Right atrium auricular region (tissue), 2 donors: ENCODE results near the gene CACNA1A. TPM values are rescaled to one million over a fixed set of nuclear protein-coding genes. Genes with fewer than 3 reads are reported as not detected.

Experiments
- DNase-seq: peaks from one replicate; pipeline ENCODE4 v3.0.0-alpha.2; 2019; ENCODE audit warnings: low spot score
- H3K27ac ChIP-seq, 2 donors: fragments of 200-600 bp; sonication (generic); 1 replicate in 1 of 2; 2 replicates in 1 of 2; pipeline ENCODE4 v1.5.1; 2016 to 2019
- H3K27me3 ChIP-seq, 2 donors: fragments of 200-600 bp; sonication (generic); one replicate each; pipeline versions ENCODE4 v1.5.1 to v1.6.0; 2017 to 2019
- H3K36me3 ChIP-seq: fragments of 200-600 bp; sonication (generic); one replicate; pipeline ENCODE4 v1.5.1; 2016
- H3K4me1 ChIP-seq, 2 donors: fragments of 200-600 bp; sonication (generic); one replicate each; pipeline versions ENCODE4 v1.5.1 to v1.6.0; 2017 to 2019
- H3K4me3 ChIP-seq, 2 donors: fragments of 200-600 bp; sonication (generic); 1 replicate in 1 of 2; 2 replicates in 1 of 2; pipeline ENCODE4 v1.5.1; 2017 to 2019; ENCODE audit warnings: mild to moderate bottlenecking in 1 of 2, moderate library complexity in 1 of 2
- H3K9me3 ChIP-seq, 2 donors: fragments of 200-600 bp; sonication (generic); one replicate each; pipeline ENCODE4 v1.5.1; 2019
- total RNA-seq, 2 donors: library from RNA; depleted of rRNA; stranded (reverse); fragments of >200 nt; gene quantifications; one replicate each; pipeline ENCODE4 v1.1.0, GENCODE V29; 2016
- TF ChIP-seq, protein P1 (sequence below), 2 donors: fragments of 200-600 bp; sonication (generic); IDR thresholded peaks; one replicate each; pipeline ENCODE4 v1.5.1; 2019; ENCODE audit warnings: antibody characterized with exemption in 2 of 2

The CACNA1A gene
- total RNA-seq, 2 donors from 2014 or later = 0.28 to 0.48 TPM

DNA sequence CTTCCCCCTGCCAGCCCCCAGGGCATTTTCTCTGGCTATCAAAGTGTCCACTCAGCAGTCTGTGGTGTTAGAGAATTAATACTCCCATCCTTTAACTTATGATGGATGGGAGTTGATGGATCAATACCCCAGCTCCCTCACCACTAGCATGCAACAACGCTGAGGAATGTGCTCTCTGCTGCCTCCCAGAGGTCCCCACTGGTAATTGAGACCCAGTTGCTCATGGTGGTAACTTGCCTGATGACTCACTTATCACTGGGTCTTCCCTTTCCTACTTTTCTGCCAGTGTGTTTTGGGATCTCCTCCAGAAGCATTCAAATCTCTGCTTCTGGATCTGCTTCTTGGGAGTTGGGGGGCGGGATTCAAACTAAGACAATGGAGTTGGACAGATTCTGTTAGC is 20.3 kb upstream of the CACNA1A start:
- no peaks in the 10 kb centered on the region for H3K4me1 ChIP-seq
- H3K27ac ChIP-seq = no peak overlapping the region
- H3K27me3 ChIP-seq = no peaks in the 10 kb centered on the region
- no peak for DNase-seq
- no peaks in the 10 kb centered on the region for H3K36me3 ChIP-seq
- H3K4me3 ChIP-seq = no peak overlapping the region
- H3K9me3 ChIP-seq = peaks cover 0 to 10% of the 10 kb centered on the region in 2 donors
- TF ChIP-seq, protein P1, sequence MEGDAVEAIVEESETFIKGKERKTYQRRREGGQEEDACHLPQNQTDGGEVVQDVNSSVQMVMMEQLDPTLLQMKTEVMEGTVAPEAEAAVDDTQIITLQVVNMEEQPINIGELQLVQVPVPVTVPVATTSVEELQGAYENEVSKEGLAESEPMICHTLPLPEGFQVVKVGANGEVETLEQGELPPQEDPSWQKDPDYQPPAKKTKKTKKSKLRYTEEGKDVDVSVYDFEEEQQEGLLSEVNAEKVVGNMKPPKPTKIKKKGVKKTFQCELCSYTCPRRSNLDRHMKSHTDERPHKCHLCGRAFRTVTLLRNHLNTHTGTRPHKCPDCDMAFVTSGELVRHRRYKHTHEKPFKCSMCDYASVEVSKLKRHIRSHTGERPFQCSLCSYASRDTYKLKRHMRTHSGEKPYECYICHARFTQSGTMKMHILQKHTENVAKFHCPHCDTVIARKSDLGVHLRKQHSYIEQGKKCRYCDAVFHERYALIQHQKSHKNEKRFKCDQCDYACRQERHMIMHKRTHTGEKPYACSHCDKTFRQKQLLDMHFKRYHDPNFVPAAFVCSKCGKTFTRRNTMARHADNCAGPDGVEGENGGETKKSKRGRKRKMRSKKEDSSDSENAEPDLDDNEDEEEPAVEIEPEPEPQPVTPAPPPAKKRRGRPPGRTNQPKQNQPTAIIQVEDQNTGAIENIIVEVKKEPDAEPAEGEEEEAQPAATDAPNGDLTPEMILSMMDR (IDR thresholded peaks at IDR 0.05) = no peak

- Histone ChIP-seq H3K27ac (no peak overlapping the region), H3K4me1 (no peaks in the 10 kb centered on the region), H3K9me3 (peaks cover 0 to 34% of the 10 kb centered on the region in 2 donors), H3K27me3 (no peaks in the 10 kb centered on the region), H3K36me3 (no peaks in the 10 kb centered on the region), H3K4me3 (no peak overlapping the region)
- TF ChIP-seq, protein P1 (IDR thresholded peaks at IDR 0.05) = no peak
- DNase-seq = no peak
These were observed 14.8 kb upstream of the CACNA1A start for GRCh38 chr19:13521066-13521465.

- no peak overlapping the region for H3K27ac ChIP-seq
- H3K4me3 ChIP-seq = no peak overlapping the region
- TF ChIP-seq, protein P1 (IDR thresholded peaks at IDR 0.05) = no peak
- DNase-seq = no peak
- H3K4me1 ChIP-seq = no peaks in the 10 kb centered on the region
- no peaks in the 10 kb centered on the region for H3K36me3 ChIP-seq
- peaks cover 0 to 8% of the 10 kb centered on the region in 2 donors for H3K27me3 ChIP-seq
- H3K9me3 ChIP-seq = no peaks in the 10 kb centered on the region
These were observed 5.7 kb upstream of the CACNA1A start for GRCh38 chr19:13511947-13512346.

- no peak for DNase-seq
- TF ChIP-seq, protein P1 (IDR thresholded peaks at IDR 0.05) = no peak
- Histone ChIP-seq H3K36me3 (no peaks in the 10 kb centered on the region), H3K27ac (no peak overlapping the region), H3K27me3 (peaks cover 3 to 20% of the 10 kb centered on the region in 2 donors), H3K4me1 (peaks cover 0 to 8% of the 10 kb centered on the region in 2 donors), H3K4me3 (no peak overlapping the region), H3K9me3 (no peaks in the 10 kb centered on the region)
These were observed 853 bp upstream of the CACNA1A start for GRCh38 chr19:13507053-13507611.

- H3K36me3 ChIP-seq = no peaks in the 10 kb centered on the region
- no peak overlapping the region for H3K27ac ChIP-seq
- H3K4me1 ChIP-seq = peaks cover 0 to 8% of the 10 kb centered on the region in 2 donors
- peak overlapping the region; percentile 20 to 46 for H3K4me3 ChIP-seq
- no peak for DNase-seq
- TF ChIP-seq, protein P1 (IDR thresholded peaks at IDR 0.05) = no peak
- H3K27me3 ChIP-seq = peaks cover 3 to 20% of the 10 kb centered on the region in 2 donors
- no peaks in the 10 kb centered on the region for H3K9me3 ChIP-seq
These were observed 363 bp downstream of the CACNA1A start for GRCh38 chr19:13505761-13506470.
